ENCODE measurements around the gene FHOD3. TPM values are rescaled to one million over a fixed set of nuclear protein-coding genes. Genes with fewer than 3 reads are reported as not detected.

FHOD3 gene
- total RNA-seq, 1 donor from 2014 or later: 8.9 TPM

GRCh38 chr18:36592282-36592681 lies 294.8 kb downstream of the FHOD3 start:
- no peaks in the 10 kb centered on the region for H3K36me3 Mint-ChIP-seq (ENCODE audit: low read depth)
- no peak overlapping the region for H3K4me3 Mint-ChIP-seq (ENCODE audit: unreplicated experiment)
- no peak for DNase-seq (ENCODE audit: low spot score)
- H3K27me3 Mint-ChIP-seq (ENCODE audit: low read depth): no peaks in the 10 kb centered on the region
- no peaks in the 10 kb centered on the region for H3K4me1 Mint-ChIP-seq (ENCODE audit: low read depth)
- no peak overlapping the region for H3K27ac Mint-ChIP-seq (ENCODE audit: unreplicated experiment)
- no peak for TF ChIP-seq CTCF (IDR thresholded peaks at IDR 0.05)
- no peaks in the 10 kb centered on the region for H3K9me3 Mint-ChIP-seq (ENCODE audit: low read depth)

DNA sequence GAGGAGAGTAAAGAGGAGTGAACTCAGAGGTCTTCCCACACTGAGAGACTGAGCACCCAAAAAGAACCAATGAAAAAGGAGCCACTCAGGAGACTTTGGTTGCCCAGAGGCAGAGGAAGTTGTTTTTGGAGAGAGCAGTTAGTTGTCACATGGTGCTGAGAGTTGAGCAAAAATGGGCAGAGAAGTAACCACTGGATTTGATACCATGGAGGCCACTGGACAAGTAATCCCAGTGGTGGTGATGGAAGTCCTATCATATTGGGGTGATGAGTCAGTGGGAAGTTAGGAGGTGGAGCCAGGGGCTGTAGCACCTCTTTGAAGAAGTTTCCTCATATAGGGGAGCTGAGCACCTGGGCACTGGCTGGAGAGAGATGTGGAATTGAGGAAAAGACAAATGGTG lies 295.5 kb downstream of the FHOD3 start:
- H3K27ac Mint-ChIP-seq (ENCODE audit: unreplicated experiment): no peak overlapping the region
- H3K4me3 Mint-ChIP-seq (ENCODE audit: unreplicated experiment): no peak overlapping the region
- H3K4me1 Mint-ChIP-seq (ENCODE audit: low read depth): no peaks in the 10 kb centered on the region
- no peak for DNase-seq (ENCODE audit: low spot score)
- no peaks in the 10 kb centered on the region for H3K27me3 Mint-ChIP-seq (ENCODE audit: low read depth)
- TF ChIP-seq CTCF (IDR thresholded peaks at IDR 0.05): no peak
- H3K9me3 Mint-ChIP-seq (ENCODE audit: low read depth): no peaks in the 10 kb centered on the region
- H3K36me3 Mint-ChIP-seq (ENCODE audit: low read depth): no peaks in the 10 kb centered on the region

- no peaks in the 10 kb centered on the region for H3K9me3 Mint-ChIP-seq (ENCODE audit: low read depth)
- no peaks in the 10 kb centered on the region for H3K36me3 Mint-ChIP-seq (ENCODE audit: low read depth)
- no peak for TF ChIP-seq CTCF (IDR thresholded peaks at IDR 0.05)
- H3K4me3 Mint-ChIP-seq (ENCODE audit: unreplicated experiment): no peak overlapping the region
- DNase-seq (ENCODE audit: low spot score): no peak
- H3K27me3 Mint-ChIP-seq (ENCODE audit: low read depth): no peaks in the 10 kb centered on the region
- no peak overlapping the region for H3K27ac Mint-ChIP-seq (ENCODE audit: unreplicated experiment)
- H3K4me1 Mint-ChIP-seq (ENCODE audit: low read depth): no peaks in the 10 kb centered on the region
Observed at GRCh38 chr18:36593641-36594040, 296.1 kb downstream of the FHOD3 start.

DNA sequence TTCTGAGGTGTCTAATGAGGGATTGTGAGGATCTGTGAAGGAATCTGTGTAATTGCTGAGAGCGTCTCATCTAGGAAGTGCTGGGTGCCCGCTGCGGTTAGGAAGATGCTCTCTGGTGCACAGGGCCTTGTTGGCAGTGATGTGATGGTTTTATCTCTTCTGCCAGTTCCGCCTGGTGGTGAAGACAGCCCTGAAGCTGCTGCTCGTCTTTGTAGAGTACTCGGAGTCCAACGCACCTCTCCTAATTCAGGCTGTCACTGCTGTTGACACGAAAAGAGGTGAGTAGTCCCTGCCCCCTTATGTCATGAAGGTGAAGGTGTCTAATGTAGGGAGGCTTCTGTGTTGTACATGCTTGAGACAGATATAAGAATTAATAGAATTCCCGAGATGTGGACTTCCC lies 297.1 kb downstream of the FHOD3 start:
- Mint-ChIP-seq H3K27ac (ENCODE audit: unreplicated experiment) (no peak overlapping the region), H3K27me3 (ENCODE audit: low read depth) (no peaks in the 10 kb centered on the region), H3K9me3 (ENCODE audit: low read depth) (no peaks in the 10 kb centered on the region), H3K4me3 (ENCODE audit: unreplicated experiment) (no peak overlapping the region), H3K4me1 (ENCODE audit: low read depth) (no peaks in the 10 kb centered on the region), H3K36me3 (ENCODE audit: low read depth) (no peaks in the 10 kb centered on the region)
- TF ChIP-seq CTCF (IDR thresholded peaks at IDR 0.05): no peak
- no peak for DNase-seq (ENCODE audit: low spot score)

GRCh38 chr18:36595046-36595817 lies 297.7 kb downstream of the FHOD3 start:
- DNase-seq (ENCODE audit: low spot score): no peak
- Mint-ChIP-seq H3K4me3 (ENCODE audit: unreplicated experiment) (no peak overlapping the region), H3K4me1 (ENCODE audit: low read depth) (no peaks in the 10 kb centered on the region), H3K27ac (ENCODE audit: unreplicated experiment) (no peak overlapping the region), H3K9me3 (ENCODE audit: low read depth) (no peaks in the 10 kb centered on the region), H3K36me3 (ENCODE audit: low read depth) (no peaks in the 10 kb centered on the region), H3K27me3 (ENCODE audit: low read depth) (no peaks in the 10 kb centered on the region)
- no peak for TF ChIP-seq CTCF (IDR thresholded peaks at IDR 0.05)

Measured in chondrocyte (in vitro differentiated cells).